Epithelial cell of esophagus (primary cell): ENCODE measurements around the gene DTHD1.

Experiments used
- DNase-seq: peaks from one replicate; pipeline ENCODE4 v3.0.0; 2010; ENCODE audit warnings: low read depth
- H3K4me3 ChIP-seq: 2 replicates; pipeline ENCODE4 v1.5.1; 2011; ENCODE audit warnings: mild to moderate bottlenecking, low read length, control low read depth
- CTCF ChIP-seq: IDR thresholded peaks from 2 replicates; pipeline ENCODE4 v1.5.1; 2011; ENCODE audit warnings: low read depth, mild to moderate bottlenecking, low read length, control low read depth, inconsistent platforms; ENCODE audit not compliant: insufficient read depth; ENCODE audit errors: missing control alignments

Gene DTHD1

GRCh38 chr4:36283912-36284465, 2.6 kb downstream of the DTHD1 start:
- TF ChIP-seq CTCF, result no peak
- peak; percentile 53 for DNase-seq
- no peak overlapping the region for H3K4me3 ChIP-seq

DNA sequence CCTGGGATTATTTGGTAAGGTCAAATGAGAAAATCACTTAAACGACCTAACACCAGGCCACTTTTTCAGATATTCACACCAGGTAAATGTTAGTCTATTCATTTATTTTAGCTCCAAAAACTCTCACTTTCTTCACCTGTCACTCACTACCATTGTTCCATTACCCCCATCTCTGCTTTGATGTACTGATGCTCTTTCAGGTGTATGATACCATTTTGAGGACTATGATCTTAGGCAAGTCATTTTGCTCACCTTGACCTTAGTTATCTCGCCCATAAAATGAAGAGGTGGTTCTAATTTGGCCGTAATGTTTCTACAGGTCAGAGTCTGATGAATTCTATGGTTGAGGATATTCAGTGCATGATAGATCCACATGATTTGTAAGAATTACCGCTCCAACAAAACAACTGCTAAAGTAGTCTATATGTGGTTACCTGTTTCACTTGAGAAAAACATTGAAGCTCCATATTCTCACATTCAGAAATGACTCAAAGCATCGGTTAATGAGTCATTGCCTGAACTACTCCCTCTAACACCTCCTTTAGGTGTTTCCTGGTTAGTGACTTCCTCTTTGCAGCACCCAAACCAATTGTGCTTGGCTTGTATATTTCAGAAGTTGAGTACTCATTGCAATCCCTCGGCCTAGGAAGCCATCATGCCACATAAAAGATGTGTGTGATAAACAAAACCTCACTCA, 4.5 kb downstream of the DTHD1 start:
- DNase-seq, result peak; percentile 93
- H3K4me3 ChIP-seq, result no peak overlapping the region
- peak; percentile 41 for TF ChIP-seq CTCF

DNA sequence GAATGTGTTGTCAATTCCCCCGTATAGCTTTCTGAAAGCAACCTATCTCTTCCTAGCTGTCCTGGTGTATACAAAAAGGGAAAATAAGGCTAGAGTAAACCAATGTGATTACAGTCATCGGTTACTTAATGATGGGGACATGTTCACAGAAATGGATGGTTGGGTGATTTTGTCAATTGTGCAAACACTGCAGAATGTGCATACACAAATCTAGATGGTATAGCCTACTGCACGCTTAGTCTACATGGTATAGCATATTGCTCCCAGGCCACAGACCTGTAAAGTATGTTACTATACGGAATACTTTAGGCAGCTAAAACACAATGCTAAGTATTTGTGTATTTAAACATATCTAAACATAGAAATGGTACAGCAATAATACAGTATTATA, 5.1 kb downstream of the DTHD1 start:
- TF ChIP-seq CTCF, result no peak
- H3K4me3 ChIP-seq, result no peak overlapping the region
- DNase-seq, result no peak

DNA sequence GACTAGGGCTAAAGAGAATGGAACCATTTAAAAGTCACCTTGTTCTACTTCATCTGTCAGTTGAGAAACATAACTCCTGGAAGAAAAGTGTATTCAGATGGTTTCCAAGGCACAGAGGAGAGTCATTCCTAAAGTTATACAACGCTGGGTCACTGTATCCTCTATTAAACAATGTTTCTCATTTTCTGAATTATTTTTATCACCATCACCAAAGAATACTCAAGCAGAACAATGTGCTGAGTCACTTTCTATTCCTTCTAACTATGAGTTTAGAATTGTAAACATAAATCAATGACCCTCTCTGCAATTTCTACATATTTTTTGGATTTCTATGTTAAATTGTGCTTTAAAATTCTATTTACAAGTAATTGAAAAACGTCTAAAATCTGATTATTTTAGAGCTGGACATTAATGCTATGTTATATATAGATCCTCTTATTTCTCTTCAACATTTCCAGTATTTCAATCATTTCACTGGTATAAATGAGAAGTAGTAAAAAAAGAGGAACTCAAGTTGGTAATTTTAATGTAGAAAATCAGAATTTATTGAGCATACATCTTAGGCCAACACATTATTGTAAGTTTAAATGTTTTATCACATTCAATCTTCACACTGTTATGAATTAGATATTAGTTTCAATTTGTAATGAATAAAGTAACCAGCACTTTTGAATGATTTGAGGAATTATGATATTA, 7.5 kb downstream of the DTHD1 start:
- no peak for TF ChIP-seq CTCF

DNA sequence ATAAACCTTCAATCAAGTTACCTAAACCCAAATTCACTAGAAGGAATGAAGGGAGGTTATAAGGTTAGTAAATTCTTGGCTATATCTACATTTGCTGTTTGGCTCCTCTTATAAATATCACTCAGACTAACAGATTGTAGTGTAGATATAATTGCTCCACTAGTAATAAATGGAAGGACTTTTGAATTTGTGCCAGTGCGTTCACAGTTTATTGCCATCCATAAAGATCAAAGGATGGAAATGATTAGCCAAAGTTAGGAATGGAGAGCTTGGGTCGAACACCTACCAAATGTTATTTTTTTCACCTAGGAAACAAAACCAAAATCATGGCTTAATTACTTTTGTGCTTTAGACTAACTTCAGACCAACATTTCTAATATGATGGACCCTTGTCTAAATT, 9.2 kb downstream of the DTHD1 start:
- no peak for DNase-seq
- TF ChIP-seq CTCF, result no peak
- H3K4me3 ChIP-seq, result no peak overlapping the region

More for the DNA sequence above, 7.5 kb downstream of the DTHD1 start:
- no peak overlapping the region for H3K4me3 ChIP-seq
- no peak for DNase-seq

DNA sequence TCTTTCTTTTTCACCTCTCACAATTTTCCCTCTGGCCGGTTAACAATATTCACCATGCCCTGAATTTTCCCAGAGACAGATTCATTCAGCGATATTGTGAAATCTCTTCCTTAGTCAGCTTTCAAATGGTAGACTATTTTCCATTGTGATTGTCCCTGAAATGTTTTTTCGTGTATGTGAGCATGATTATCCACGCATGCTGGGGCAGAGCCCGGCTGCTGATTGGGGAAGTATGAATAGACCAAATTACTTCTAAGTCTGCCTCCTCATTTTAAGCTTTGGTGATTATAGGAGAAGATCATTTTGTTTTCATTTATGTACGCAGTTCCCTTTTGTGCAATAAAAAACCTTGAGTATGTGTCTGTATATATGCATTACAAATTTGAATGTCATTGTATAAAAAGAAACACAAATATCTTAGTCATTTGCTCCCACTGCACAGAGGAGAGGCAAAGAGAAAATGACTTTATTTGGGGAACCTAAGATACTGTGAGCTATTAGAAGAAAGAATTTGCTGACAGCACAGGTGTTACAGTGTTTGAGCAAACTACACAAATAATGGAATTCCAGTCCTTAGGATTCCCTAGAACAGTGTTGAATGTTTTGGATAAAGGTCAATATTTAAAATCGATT, 11.3 kb downstream of the DTHD1 start:
- no peak overlapping the region for H3K4me3 ChIP-seq
- no peak for TF ChIP-seq CTCF
- DNase-seq, result peak; percentile 91
